T-helper 9 cell (primary cell): Measurements from ENCODE around the gene WDR53.
"Not testable (repeated sequence)": the region's sequence is repeated elsewhere in the genome, so short reads cannot be mapped to it uniquely, and the experiment has no call there.

ENCODE experiments used
- DNase-seq: peaks from one replicate; pipeline ENCODE4 v3.0.0-alpha.2; 2020

The WDR53 gene

DNA sequence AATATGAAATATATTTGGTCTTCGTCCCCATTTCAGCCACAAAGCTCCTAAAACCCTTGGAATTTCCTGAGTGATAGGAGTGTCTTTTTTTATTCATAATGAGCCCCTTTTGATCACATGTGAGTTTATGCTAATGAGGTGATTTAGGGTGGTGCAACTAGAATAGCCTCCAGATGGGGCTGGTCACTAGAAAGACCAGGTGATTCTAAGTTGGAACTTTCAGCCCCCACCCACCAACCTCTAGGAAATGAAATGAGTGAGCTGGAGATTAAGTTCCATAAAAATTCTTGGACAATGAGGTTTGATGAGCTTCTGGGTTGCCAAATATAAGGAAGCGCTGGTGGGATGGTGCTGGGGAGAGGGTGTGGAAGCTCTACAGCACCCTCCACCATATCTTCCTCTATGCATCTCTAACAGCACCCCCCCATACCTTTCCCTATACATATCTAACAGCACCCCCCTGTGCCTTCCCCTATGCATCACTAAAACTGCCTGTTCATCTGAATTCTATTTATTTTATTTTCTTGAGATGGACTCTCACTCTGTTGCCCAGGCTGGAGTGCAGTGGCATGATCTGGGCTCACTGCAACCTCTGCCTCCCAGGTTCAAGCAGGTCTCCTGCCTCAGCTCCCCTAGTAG lies 51.1 kb downstream of the WDR53 start:
- no peak for DNase-seq

DNA sequence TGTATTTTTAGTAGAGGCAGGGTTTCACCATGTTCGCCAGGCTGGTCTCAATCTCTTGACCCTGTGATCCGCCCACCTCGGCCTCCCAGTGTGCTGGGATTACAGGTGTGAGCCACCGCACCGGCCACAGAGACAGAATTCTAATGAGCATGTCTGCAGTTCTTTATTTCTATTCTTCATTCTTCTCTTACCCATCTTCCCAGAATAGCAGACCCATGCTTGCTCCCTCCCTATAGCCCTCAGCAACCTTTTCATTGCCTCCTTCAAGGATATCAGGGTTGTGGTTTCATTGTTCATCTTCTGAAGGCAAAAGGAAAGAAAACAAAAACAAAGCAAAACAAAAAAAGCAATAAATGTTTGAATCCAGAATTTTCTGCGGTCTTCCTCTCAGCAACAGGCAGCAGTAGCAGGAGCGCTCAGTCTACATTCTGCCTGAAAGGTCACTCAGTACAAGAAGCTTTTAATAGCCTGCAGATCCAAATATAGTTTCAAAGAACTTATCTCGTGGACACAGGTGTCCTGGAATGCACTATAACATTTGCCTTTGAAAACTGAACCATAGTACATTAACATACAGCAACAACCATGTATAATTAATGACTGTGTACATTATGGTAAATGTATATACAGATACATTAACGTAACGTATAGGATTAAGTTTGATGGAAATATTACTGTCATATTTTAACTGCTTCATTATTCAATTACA lies 53.3 kb downstream of the WDR53 start, which contains the start of gene SMCO1:
Gene SMCO1, minus strand, starts transcription at position 434 of the 709 bp plus-strand sequence. Its CDS starts 137 bp downstream, at position 297.
- no peak for DNase-seq

DNA sequence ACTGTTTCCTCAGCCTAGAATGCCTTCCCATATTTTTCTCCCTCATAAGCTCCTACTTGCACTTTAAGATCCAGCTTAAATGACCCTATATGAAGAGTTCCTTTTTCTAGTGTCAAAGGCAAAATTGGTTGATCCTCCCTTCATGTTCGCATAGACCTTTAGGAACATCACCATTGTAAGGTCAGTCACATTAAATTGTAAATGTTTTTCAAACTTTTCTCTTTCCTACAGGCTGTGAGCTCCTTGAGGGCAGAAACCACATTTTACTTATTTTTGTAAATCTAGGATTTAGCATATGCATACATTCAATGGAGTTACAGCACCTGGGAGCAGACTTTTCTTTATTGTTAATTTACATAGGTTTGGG lies 54.0 kb downstream of the WDR53 start:
- no peak for DNase-seq

DNA sequence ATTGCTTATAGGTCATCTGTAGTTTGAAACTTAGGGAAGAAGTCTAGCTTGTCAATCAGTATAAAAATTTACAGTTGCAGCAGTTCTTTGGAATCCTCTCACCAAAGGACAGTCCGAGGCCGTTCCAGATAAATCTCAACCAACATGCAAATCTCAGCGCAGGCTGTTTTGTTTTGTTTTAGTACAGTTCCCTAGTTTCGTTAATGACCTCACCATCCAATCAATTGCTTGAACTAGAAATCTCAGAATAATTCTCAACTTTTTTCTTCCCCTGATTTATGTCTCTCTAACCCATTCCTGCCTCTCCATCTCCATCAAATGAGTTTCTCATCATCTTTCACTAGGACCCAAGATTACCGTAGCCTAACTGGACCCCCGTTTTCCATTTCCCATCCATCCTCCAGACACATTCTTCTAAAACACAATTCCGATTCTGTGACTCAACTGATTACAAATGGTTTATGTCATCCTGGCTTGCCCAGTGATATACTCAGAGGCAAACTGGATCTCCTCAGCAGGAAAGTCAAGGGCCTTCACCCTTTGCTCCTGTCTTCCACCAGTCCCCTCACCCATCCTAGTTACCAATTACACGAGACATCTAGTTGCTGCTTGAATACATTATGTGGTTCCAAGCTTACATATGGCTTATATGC lies 54.5 kb downstream of the WDR53 start:
- no peak for DNase-seq

GRCh38 chr3:196511646-196512425 lies 56.5 kb downstream of the WDR53 start:
- not testable (repeated sequence) for DNase-seq

- DNase-seq, result not testable (repeated sequence)
These were observed 57.2 kb downstream of the WDR53 start for GRCh38 chr3:196511108-196511507.

- no peak for DNase-seq
These were observed 61.7 kb downstream of the WDR53 start for GRCh38 chr3:196506687-196507086.

- DNase-seq, result no peak
These were observed 63.8 kb downstream of the WDR53 start for GRCh38 chr3:196504556-196504955.
